ENCODE data around the gene VRK1.

- TF ChIP-seq CTCF (conservative IDR thresholded peaks at IDR 0.05; ENCODE audit: low read length) (no peak), EZH2phosphoT487 (IDR thresholded peaks at IDR 0.05; ENCODE audit: borderline replicate concordance) (no peak)
These were observed 118.3 kb downstream of the VRK1 start for GRCh38 chr14:96915478-96915877.

Data from Loucy (cell line).